NCI-H2171 treated with DMSO at 0.1 percent for 48 hours (cell line): Measurements from ENCODE around the gene PANK1.

Source experiments
- DNase-seq: peaks from one replicate; lab custom pipeline; 2025; lab: John Stamatoyannopoulos, UW

PANK1 gene

DNA sequence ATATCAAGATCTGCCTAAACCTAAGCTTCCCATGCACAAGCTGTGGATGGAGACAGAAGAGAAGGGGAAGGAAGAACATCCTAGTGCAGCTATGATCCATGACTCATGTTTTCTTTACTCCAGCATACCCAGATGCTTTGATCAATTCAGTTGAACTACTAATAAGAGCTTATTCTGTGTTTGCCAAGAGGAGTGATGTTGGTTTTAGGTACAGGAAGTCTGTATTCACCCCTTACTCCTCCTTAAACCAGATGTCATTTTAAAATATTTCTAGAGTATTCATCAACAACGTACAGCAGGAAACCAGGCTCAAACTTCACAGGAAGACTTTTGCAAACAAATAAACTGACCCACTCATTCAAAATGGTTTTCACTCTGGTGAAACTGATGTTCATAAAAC is 29.2 kb downstream of the PANK1 start:
- no peak for DNase-seq

DNA sequence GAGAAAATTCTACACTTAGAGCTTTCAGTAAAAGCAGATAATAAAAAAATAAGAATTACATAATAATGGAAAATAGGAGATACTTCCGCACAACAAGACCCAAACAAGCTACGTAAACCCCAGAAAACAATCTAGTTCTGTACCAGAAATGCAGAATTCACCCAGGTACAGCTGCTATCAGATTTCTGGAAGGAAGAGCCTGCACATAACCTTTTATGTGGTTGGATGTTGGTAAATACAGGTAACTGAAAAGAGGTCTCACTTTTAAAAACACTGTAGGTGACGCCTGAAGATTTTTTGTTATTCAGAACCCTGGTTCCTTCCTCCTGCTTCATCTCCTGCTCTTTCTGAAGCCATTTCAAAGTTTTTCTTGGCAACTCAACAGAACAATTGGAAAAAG is 29.9 kb downstream of the PANK1 start:
- DNase-seq: no peak

DNA sequence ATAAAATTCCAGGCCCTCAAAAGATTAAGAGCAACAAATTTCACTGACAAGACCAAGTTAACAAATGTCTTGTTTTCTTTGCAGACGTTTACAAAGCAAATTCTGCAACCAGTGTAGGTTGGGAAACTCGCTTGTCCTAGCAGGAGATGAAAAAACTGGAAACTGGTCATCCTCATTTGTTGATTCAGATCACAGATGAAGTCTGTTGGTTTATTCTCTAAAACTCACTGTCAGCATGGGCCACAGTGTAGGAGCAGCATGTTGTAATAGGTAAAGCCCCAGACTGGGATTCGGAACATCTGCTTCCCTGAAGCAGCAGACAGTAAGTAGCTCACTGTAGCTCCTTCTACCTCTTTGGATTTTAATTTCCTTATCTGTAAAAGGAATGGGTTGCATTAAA is 31.5 kb downstream of the PANK1 start:
- no peak for DNase-seq

DNA sequence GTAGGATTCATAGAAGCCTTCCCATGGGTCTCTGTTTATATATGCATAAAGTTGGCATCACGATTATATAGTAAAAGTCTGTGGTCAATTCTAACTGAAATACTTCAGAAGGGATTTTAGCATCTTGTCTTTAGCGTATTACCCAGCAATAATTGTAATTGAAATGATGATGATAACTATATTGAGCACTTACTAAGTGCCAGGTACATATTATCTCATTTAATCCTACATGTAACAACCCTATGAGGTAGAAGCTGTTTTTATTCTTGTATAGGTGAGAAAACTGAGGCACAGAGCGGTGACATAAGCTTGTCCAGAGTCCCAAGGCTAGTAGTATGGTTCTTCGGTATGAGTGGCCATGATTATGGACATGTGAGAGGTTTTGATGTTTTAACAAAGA is 33.8 kb downstream of the PANK1 start:
- no peak for DNase-seq

- DNase-seq: no peak
Measured at GRCh38 chr10:89609833-89610346, 35.2 kb downstream of the PANK1 start.

- no peak for DNase-seq
Measured at GRCh38 chr10:89604200-89604599, 40.8 kb downstream of the PANK1 start.

GRCh38 chr10:89602919-89603318 is 42.1 kb downstream of the PANK1 start:
- DNase-seq: no peak

- no peak for DNase-seq
Measured at GRCh38 chr10:89601728-89602361, 43.2 kb downstream of the PANK1 start.

GRCh38 chr10:89600041-89600440 is 45.0 kb downstream of the PANK1 start:
- no peak for DNase-seq

- DNase-seq: no peak
Measured at GRCh38 chr10:89593043-89593442, 52.0 kb downstream of the PANK1 start.

GRCh38 chr10:89592539-89592938 is 52.5 kb downstream of the PANK1 start:
- no peak for DNase-seq

- DNase-seq: no peak
Measured at GRCh38 chr10:89591796-89592271, 53.2 kb downstream of the PANK1 start.

- no peak for DNase-seq
Measured at GRCh38 chr10:89591111-89591795, 53.8 kb downstream of the PANK1 start.

GRCh38 chr10:89590326-89590725 is 54.7 kb downstream of the PANK1 start:
- DNase-seq: no peak

GRCh38 chr10:89589101-89589720 is 55.8 kb downstream of the PANK1 start:
- no peak for DNase-seq

DNA sequence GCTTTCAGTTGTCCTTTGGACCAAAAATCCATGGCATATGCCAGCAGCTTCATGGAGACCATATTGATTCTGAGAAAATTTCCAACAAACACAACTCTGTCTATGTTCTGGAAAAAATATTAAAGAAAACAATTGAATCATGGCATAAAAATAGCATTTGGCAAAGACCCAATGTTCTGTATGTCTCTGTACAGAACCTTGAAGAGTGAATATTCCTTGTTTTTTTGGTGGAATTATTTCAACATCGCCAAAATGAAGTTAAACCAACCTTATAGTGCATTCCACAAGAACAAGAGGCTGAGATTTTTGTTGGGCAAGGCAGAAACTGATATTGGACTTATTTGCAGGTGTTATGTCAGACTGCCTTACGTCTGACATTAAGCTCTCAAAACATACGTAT is 56.4 kb downstream of the PANK1 start:
- DNase-seq: no peak

GRCh38 chr10:89582022-89582421 is 63.0 kb downstream of the PANK1 start:
- DNase-seq: no peak

DNA sequence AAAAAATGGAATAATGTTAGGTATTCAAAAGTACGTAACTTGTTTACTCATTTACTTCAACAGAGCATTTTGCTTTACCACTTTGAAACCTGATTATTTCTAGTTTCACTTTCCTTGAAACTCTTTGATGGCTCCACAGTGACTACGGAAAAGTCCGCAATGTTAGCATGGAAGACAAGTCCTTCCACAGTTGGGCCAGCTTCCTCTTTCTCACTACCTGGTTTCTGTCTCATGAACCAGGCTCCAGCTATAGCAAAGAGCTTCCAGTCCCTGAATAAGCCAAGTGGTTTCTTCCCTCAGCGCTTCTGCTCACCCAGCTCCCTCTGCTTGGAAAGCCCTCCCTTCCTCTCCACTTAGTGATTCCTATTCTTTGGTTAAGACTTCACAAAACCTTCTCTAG is 64.8 kb downstream of the PANK1 start:
- DNase-seq: no peak

GRCh38 chr10:89576696-89577095 is 68.3 kb downstream of the PANK1 start:
- DNase-seq: no peak

- no peak for DNase-seq
Measured at GRCh38 chr10:89576022-89576421, 69.0 kb downstream of the PANK1 start.

GRCh38 chr10:89575031-89575430 is 70.0 kb downstream of the PANK1 start:
- no peak for DNase-seq

DNA sequence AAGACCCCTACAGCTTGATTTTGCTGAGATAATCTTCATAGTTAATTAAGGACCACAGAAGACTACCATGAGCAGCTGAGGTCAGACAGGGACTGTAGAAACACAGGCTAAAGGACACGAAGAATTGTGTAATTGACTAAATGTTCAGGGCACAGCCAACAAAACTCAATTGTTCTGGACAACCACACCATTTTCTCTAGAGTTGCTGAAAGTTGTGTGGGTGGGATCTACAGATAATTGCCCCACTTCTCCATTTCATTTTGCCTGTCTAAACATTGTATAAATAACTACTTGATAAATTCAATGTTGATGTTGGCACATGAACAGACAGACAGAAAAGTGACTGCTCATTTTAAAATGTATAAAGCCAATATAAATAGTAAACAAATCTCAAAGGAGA is 70.7 kb downstream of the PANK1 start:
- no peak for DNase-seq

DNA sequence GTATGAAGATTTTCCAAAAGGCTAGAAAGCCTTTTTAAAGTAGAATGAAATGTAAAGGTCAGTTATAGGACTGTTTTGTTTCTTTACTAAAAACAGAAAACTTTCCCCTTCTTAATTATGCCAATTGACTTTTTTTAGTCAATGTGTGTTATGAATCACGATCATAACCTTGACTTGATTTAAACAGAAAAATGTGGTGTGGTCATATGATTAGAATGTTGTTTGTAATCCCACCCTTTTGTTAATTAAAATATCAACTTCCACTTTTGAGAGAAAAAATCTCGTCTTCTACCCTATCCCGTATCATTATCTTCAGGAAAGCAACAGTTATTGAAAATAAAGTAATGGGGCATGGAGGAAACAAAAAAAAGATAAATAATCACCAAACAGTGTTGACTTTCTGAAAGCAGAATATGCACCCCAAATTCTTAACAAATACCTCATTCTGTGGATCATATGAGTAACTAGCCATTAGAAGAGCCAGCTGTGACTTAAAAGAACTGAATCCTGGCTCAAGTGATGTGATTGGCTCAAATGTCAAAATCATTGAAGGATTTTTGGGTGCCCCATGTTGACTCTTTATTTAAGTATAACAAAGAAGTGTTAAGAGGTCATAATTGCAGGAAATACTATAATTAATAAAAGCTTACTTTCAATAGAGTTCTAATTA is 77.3 kb downstream of the PANK1 start:
- no peak for DNase-seq
